CD4-positive, alpha-beta T cell treated with Interferon alpha-2 for 1 hour (primary cell): ENCODE measurements around the gene RSPH10B.
A peak's percentile ranks its signal among the peaks of the same experiment; 100 is the strongest.
"Not testable (repeated sequence)": the region's sequence is repeated elsewhere in the genome, so short reads cannot be mapped to it uniquely, and the experiment has no call there.

Experiments used
- DNase-seq, 2 donors: peaks; one replicate each; pipeline ENCODE4 v3.0.0-alpha.2; 2020 to 2022

RSPH10B gene

GRCh38 chr7:5926263-5926870, 44.1 kb downstream of the RSPH10B start:
- DNase-seq: not testable (repeated sequence)

GRCh38 chr7:5924630-5925029, 45.9 kb downstream of the RSPH10B start:
- not testable (repeated sequence) for DNase-seq

DNA sequence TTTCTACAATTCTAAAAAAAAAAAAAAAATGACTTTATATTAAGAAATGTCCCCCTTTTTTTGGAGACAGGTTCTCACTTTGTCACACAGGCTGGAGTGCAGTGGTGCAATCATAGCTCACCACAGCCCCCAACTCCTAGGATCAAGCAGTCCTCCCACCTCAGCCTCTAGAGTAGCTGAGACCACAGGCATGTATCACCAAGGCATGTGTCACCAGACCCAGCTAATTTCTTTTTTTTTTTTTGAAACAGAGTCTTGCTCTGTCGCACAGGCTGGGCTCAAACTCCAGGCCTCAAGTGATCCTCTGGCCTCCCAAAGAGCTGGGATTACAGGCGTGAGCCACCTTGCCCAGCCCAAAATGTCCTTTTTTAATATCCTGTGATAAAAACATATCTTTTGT, 46.3 kb downstream of the RSPH10B start:
- not testable (repeated sequence) for DNase-seq

- not testable (repeated sequence) for DNase-seq
Observed at GRCh38 chr7:5916529-5916928, 54.0 kb downstream of the RSPH10B start.

DNA sequence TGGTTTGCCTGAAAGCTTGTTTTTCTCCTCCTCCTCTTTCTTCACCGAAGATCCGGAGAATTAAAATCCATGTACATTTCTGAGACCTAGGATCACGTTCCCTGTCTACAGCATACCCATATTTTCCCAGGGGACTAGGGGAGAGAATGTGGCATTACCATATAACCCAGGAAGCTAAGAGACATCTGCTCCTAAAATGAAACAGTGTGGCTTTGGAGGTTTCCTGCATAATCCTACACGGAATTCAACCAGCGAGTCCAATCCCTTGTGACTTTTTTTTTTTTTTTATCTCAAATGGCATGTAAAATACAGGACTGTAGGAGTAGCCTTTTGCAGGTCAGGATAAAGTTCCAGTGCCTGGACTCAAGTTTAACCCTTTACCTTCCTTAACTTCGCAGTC, 61.7 kb downstream of the RSPH10B start:
- DNase-seq: not testable (repeated sequence)

- not testable (repeated sequence) for DNase-seq
Observed at GRCh38 chr7:5904726-5905125, 65.8 kb downstream of the RSPH10B start.

- DNase-seq: not testable (repeated sequence)
Observed at GRCh38 chr7:5903002-5903401, 67.5 kb downstream of the RSPH10B start.

DNA sequence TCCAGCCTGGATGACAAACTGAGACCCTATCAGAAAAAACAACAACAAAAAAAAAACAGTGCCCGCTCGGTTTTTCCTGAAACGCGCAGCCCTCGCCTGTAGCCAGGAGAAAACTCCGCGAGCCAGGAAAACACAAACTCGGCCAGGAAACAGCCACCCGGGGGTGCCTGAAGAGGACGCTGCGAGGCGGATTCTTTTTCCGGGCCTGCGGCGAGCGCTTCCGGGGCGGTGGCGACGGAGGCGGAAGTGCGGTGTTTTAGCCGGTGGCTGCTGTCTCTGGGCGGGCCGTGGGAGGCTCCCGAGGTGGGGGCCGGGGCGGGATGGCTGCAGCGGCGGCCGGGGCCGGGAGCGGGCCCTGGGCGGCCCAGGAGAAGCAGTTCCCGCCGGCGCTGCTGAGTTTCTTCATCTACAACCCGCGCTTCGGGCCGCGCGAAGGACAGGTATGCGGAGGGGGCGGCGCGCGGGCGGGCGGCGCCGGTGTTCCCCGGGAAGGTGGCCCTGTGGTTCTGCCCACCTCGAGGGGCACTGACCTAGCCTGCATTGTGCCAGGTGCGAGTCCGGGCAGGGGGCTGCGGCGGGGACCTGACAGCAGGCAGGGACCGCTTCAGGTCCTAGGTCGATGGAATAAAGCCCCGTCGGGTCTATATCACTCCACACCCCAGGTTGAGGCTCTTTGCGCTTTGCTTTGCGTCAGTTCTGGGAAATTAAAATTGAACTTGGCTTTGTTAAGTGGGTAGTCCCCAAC, 71.8 kb downstream of the RSPH10B start, which contains the start of gene CCZ1:
Gene CCZ1 (plus strand): TSS at position 254 of the 745 bp plus-strand sequence. CDS start 67 bp downstream, at position 321.
- DNase-seq: peak; percentile 74 to 79

- DNase-seq: not testable (repeated sequence)
Observed at GRCh38 chr7:5897369-5897919, 73.0 kb downstream of the RSPH10B start.

DNA sequence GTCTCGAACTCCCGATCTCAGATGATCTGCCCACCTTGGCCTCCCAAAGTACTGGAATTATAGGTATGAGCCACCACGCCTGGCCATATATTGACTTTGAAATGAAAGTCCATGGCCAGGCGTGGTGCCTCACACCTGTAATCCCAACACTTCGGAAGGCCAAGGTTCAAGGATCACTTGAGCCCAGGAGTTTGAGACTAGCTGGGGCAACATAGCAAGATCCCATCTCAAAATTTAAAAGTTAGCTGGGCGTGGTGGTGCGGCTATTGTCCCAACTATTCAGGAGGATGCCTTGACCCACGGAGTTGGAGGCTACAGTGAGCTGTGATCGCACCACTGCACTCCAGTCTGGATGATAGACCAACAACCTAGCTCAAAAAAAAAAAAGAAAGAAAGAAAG, 78.0 kb downstream of the RSPH10B start:
- DNase-seq: no peak

DNA sequence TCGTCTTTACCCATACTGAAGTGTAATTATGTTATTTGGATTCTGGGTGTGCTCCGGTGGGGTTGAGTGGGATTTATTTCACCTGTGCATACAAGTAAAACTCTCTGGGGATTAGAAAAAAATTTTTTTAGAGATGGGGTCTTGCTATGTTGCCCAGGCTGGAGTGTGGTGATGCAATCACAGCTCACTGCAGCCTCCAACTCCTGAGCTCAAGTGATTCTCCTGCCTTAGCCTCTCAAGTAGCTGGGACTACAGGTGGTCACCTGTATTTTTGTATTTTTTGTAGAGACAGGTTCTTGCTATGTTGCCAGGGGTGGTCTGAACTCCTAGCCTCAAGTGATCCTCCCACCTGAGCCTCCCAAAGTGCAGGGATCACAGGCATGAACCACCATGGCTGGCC, 80.2 kb downstream of the RSPH10B start:
- DNase-seq: not testable (repeated sequence)

GRCh38 chr7:5888021-5888420, 82.5 kb downstream of the RSPH10B start:
- not testable (repeated sequence) for DNase-seq

- not testable (repeated sequence) for DNase-seq
Observed at GRCh38 chr7:5884431-5884830, 86.1 kb downstream of the RSPH10B start.

- not testable (repeated sequence) for DNase-seq
Observed at GRCh38 chr7:5880106-5880505, 90.4 kb downstream of the RSPH10B start.

GRCh38 chr7:5879591-5879990, 90.9 kb downstream of the RSPH10B start:
- DNase-seq: not testable (repeated sequence)
